ENCODE measurements around the gene LCLAT1.

DNA sequence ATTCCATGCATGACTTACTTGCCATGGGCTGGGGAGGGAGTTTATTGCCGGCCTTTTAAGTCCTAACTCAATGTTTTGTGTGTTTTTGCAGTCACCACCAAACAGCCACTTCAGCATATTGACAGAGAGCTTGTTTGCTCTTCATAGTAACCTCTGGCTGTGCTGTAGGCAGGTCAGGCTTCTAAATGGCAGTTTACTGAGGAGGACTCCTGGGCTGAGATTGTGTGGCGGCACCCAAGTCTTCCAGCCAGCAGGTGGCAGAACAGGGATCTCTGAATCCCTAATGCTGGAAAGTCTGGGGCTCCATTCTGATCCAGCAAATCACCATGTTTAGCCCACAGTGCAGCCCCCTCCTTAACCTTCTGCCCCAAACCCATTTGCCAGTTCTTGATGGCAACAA lies 239.0 kb downstream of the LCLAT1 start:
- no peak for TF ChIP-seq CTCF (tag by site-specific recombination; IDR thresholded peaks at IDR 0.05)
- no peak for TF ChIP-seq ZNF747 (tag by site-specific recombination; IDR thresholded peaks at IDR 0.05)
- TF ChIP-seq ZNF223 (tag by site-specific recombination; IDR thresholded peaks at IDR 0.05), result no peak
- no peak for TF ChIP-seq ZNF274 (IDR thresholded peaks at IDR 0.05; ENCODE audit: low read length)
- TF ChIP-seq ZNF274 (tag by site-specific recombination; IDR thresholded peaks at IDR 0.05; ENCODE audit: borderline replicate concordance), result no peak
- TF ChIP-seq ZNF157 (tag by site-specific recombination; IDR thresholded peaks at IDR 0.05), result no peak
- no peak for TF ChIP-seq ZNF580 (tag by site-specific recombination; IDR thresholded peaks at IDR 0.05)
- TF ChIP-seq KLF1 (tag by site-specific recombination; IDR thresholded peaks at IDR 0.05), result no peak
- TF ChIP-seq, protein P1, sequence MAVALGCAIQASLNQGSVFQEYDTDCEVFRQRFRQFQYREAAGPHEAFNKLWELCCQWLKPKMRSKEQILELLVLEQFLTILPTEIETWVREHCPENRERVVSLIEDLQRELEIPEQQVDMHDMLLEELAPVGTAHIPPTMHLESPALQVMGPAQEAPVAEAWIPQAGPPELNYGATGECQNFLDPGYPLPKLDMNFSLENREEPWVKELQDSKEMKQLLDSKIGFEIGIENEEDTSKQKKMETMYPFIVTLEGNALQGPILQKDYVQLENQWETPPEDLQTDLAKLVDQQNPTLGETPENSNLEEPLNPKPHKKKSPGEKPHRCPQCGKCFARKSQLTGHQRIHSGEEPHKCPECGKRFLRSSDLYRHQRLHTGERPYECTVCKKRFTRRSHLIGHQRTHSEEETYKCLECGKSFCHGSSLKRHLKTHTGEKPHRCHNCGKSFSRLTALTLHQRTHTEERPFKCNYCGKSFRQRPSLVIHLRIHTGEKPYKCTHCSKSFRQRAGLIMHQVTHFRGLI (tag by site-specific recombination; IDR thresholded peaks at IDR 0.05), result no peak
- no peak for TF ChIP-seq ZNF473 (tag by site-specific recombination; IDR thresholded peaks at IDR 0.05)
- TF ChIP-seq, protein P2, sequence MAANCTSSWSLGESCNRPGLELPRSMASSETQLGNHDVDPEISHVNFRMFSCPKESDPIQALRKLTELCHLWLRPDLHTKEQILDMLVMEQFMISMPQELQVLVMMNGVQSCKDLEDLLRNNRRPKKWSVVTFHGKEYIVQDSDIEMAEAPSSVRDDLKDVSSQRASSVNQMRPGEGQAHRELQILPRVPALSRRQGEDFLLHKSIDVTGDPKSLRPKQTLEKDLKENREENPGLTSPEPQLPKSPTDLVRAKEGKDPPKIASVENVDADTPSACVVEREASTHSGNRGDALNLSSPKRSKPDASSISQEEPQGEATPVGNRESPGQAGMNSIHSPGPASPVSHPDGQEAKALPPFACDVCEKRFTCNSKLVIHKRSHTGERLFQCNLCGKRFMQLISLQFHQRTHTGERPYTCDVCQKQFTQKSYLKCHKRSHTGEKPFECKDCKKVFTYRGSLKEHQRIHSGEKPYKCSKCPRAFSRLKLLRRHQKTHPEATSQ (tag by site-specific recombination; IDR thresholded peaks at IDR 0.05), result no peak
- TF ChIP-seq ZNF302 (tag by site-specific recombination; IDR thresholded peaks at IDR 0.05; ENCODE audit: low read depth), result no peak
- no peak for TF ChIP-seq ZNF324 (tag by site-specific recombination; IDR thresholded peaks at IDR 0.05)
- no peak for TF ChIP-seq PRDM4 (tag by site-specific recombination; IDR thresholded peaks at IDR 0.05)
- TF ChIP-seq SETDB1 (IDR thresholded peaks at IDR 0.05; ENCODE audit: insufficient read length, low read length), result no peak

Measured in HEK293 (cell line).